ENCODE data around the gene COMMD8.

- TF ChIP-seq, protein P1, sequence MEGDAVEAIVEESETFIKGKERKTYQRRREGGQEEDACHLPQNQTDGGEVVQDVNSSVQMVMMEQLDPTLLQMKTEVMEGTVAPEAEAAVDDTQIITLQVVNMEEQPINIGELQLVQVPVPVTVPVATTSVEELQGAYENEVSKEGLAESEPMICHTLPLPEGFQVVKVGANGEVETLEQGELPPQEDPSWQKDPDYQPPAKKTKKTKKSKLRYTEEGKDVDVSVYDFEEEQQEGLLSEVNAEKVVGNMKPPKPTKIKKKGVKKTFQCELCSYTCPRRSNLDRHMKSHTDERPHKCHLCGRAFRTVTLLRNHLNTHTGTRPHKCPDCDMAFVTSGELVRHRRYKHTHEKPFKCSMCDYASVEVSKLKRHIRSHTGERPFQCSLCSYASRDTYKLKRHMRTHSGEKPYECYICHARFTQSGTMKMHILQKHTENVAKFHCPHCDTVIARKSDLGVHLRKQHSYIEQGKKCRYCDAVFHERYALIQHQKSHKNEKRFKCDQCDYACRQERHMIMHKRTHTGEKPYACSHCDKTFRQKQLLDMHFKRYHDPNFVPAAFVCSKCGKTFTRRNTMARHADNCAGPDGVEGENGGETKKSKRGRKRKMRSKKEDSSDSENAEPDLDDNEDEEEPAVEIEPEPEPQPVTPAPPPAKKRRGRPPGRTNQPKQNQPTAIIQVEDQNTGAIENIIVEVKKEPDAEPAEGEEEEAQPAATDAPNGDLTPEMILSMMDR (IDR thresholded peaks at IDR 0.05), result no peak
- TF ChIP-seq POLR2A (IDR thresholded peaks at IDR 0.05), result no peak
These were observed 20.5 kb downstream of the COMMD8 start for GRCh38 chr4:47442980-47443379.
